ENCODE data around the gene MEGF10. TPM values are rescaled to one million over a fixed set of nuclear protein-coding genes. Genes with fewer than 3 reads are reported as not detected.

The MEGF10 gene
- total RNA-seq, result not detected in 2 replicates

DNA sequence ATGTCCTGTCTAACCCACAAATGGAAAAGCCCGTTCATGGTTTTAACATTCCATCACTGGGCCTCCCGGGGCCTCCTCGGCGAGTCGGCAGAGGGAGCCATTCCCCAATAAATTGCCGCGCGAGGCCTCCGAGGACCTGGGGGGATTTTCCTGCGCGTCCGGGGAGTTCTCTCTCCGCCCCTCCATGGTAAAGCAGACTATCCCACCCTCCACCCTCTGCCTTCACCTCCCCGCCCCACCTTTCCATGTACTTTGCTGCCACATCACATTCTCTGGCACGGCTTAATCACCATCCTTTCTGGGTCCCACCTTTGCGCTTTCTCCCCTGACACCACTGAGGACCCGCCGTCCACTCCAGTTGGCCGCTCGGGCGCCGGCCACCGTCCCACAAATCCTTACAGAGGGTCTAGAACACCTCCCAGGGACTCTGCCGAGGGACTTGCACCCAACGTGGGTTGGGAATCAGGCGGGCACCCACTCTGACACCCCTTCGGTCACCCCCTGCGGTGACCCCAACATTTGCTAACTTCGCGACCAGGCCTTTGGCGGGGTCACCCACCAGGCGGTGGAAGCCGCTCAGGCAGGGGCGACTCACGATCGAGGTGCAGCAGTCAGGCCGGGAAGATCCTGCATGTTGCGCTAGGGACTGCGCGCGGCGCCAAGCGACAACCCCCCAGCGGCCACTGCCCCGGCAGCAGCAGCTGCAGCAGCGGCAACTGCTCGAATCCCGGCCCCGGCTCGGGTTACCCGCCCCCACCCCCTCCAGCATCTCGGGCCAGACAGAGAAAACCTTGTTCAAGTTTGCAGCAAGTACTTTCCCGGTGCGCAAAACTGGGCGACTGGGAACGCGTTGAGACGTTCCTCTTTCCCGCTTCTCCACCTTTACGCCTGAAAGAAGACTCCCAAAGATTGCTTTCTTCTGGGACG is at the start of gene MEGF10:
TSS of gene MEGF10 (plus strand) at position 778 of the 927 bp plus-strand sequence. CDS start 40,513 bp downstream, outside the sequence.

Other genes starting within 250 kb of the MEGF10 start
- 2.1 and 2.6 TPM in 2 replicates for gene C5orf63, start 217.3 kb upstream of the MEGF10 start, total RNA-seq
- 73.0 and 73.5 TPM in 2 replicates for gene PRRC1, start 226.8 kb downstream of the MEGF10 start, total RNA-seq

Measured in myometrial cell (primary cell).